HG03342 (cell line): Measurements from ENCODE around the gene XIST.
"Not testable (repeated sequence)": the region's sequence is repeated elsewhere in the genome, so short reads cannot be mapped to it uniquely, and the experiment has no call there.

Experiments used
- ATAC-seq: cut with Tn5 transposase; IDR thresholded peaks from one replicate; pipeline ENCODE4 v1.9.1; 2021; ENCODE audit warnings: mild to moderate bottlenecking, moderate library complexity; ENCODE audit not compliant: unreplicated experiment

XIST gene

GRCh38 chrX:73852467-73852866, at the start of gene XIST:
XIST (minus strand) TSS chrX:73852714.
- ATAC-seq = peak; percentile 25

DNA sequence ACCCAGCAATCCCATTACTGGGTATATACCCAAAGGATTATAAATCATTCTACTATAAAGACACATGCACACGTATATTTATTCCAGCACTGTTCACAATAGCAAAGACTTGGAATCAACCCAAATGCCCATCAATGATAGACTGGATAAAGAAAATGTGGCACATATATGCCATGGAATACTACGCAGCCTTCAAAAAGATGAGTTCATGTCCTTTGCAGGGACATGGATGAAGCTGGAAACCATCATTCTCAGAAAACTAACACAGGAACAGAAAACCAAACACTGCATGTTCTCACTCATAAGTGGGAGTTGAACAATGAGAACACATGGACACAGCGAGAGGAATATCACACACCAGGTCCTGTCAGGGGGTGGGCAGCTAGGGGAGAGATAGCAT, 45.8 kb upstream of the XIST start:
- ATAC-seq = not testable (repeated sequence)

DNA sequence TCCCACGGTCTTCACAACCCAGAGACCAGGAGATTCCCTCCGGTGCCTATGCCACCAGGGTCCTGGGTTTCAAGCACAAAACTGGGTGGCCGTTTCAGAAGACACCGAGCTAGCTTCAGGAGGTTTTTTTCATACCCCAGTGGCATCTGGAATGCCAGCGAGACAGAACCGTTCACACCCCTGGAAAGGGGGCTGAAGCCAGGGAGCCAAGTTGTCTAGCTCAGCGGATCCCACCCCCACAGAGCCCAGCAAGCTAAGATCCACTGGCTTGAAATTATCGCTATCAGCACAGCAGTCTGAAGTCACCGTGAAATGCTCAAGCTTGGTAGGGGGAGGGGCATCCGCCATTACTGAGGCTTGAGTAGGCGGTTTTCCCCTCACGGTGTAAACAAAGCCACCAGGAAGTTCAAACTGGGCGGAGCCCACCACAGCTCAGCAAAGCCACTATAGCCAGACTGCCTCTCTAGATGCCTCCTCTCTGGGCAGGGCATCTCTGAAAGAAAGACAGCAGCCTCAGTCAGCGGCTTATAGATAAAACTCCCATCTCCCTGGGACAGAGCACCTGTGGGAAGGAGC, 40.1 kb upstream of the XIST start:
- not testable (repeated sequence) for ATAC-seq

GRCh38 chrX:73882260-73882659, 29.7 kb upstream of the XIST start:
- ATAC-seq = not testable (repeated sequence)

GRCh38 chrX:73877687-73878086, 25.2 kb upstream of the XIST start:
- ATAC-seq = no peak

DNA sequence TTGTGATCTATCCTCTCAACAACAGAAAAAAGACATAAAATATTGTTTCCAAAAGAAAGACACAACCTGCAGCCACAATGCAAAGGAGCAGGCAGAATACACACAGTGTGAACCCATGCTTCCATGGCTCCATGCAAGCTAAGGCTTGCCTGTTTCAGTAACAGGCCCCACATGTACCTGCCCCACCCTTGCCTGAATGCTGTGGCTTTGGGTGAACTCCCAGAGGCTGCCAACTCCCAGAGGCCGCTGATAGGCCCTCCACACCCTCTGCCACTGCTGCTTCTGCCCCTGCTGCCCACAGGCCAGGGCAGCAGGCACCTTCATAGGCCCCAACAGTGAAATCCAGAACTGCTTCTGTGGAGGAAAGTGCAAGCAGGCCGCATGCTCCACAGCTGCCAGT, 24.4 kb upstream of the XIST start:
- ATAC-seq = no peak

GRCh38 chrX:73868916-73869315, 16.4 kb upstream of the XIST start:
- no peak for ATAC-seq

GRCh38 chrX:73867144-73867543, 14.6 kb upstream of the XIST start:
- no peak for ATAC-seq

GRCh38 chrX:73863852-73864251, 11.3 kb upstream of the XIST start:
- ATAC-seq = no peak

DNA sequence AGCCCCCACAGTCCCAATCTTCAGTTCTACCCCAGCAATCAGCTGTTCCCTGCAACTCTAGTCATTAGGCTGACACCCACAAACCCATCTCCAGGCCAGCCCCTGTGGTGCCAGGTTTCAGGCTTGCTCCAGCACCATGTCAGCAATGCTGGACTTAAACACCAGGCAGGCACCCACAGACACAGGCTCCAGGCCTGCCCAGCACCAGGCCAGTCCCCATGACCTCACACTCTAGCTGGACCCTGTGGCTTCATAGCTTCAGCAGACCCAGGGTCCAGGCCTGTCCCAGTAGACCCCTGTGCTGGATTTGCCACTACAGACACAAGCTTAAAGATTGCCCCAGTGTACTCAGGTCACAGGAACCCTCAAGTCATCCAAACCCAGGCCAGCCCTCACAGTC, 10.8 kb upstream of the XIST start:
- ATAC-seq = no peak

DNA sequence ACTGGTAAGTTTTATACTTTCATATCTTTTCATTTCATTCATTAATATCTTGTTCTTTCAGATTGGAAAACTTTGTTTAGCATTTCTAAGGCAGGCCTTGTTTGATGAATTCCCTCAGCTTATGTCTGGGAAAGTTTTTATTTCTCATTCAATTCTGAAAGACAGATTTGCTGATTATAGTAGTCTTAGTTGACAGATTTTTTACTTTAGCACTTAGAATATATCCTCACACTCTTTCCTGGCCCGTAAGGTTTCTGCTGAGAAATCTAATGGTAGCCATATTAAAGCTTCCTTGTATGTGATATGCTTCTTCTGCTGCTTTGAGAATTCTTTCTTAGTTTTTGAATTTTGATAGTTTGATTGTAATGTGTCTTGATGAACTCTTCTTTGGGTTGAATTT, 7.1 kb upstream of the XIST start:
- no peak for ATAC-seq

GRCh38 chrX:73855546-73855945, 3.0 kb upstream of the XIST start:
- ATAC-seq = peak; percentile 28

- ATAC-seq = no peak
These were observed 492 bp downstream of the XIST start for GRCh38 chrX:73852022-73852421.

DNA sequence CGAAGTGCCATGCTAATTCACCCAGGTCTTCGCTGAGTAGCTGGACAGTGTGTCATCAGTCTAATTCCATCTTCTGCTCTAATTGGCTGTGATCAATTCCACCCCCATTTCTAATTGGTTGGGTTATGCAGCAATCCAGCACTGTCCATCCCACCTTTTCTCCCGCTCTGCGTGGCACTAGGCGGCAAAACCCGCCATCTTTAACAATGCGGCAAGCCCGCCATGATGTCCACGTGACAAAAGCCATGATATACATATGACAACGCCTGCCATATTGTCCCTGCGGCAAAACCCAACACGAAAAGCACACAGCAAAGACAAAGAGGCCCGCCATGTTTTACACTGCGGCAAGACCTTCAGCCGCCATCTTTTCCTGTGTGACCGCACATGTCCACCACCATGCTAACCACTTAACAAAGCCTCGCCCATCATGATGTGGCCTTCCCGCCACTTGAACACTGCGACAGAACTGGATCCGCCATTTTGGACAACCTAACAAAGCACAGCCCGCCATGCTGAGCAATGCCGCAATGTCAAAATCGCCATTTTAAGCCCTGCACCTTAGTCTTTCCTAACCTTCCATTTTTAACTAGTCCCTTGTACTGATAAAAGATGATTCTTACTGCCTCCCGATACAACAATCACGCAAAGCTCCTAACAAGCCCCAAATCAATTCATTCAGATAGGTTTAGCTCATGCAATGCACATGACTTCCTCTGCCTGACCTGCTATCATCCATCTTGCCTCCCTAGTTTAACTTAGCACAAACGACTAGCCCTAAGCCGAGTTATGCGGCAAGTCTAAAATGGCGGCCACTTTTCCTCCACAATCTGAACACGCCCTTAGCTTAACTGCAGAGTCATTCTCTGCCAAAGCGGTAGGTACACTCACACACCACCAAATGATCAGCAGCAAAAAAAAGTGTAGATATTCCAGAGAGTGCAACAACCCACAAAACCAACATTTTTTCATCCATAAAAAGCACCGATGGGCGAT, 1.2 kb downstream of the XIST start:
- ATAC-seq = peak; percentile 71

- ATAC-seq = no peak
These were observed 2.1 kb downstream of the XIST start for GRCh38 chrX:73850124-73851013.

GRCh38 chrX:73849073-73849472, 3.4 kb downstream of the XIST start:
- no peak for ATAC-seq

DNA sequence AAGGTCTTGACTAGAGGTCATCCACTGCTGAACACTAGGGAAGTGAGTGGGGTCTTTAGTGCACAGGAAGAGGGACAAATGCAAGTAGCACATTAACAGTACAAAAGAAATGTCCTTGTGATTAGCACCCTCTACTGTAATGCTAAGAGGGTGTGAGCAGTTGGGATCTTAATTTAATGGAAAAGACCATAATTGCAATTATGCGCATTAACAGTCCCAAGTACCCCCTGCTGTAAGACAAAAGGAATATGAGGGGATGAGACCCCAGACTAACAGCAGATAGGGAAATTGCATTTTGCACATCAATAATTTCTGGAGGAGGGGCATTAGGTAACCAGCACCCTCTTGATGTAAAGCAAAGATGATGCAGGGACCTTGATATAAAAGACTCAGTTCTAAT, 4.5 kb downstream of the XIST start:
- ATAC-seq = no peak

DNA sequence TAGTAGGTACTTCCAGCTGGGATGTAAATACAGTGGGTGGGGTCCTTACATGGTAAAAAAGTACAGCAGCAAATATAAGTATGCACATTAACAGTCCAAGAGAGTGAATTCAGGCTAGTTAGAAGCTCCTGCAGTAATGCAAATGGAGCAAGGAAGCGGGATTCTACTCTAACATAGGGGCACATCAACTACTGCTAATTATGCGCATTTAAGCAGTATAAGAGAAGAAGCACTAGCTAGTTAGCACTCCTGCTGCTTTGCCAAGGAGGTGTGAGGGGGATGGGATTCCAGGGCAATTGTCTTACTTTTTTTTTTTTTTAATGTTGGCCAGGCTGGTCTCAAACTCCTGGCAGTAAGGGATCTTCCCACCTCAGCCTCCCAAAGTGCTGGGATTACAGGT, 5.4 kb downstream of the XIST start:
- no peak for ATAC-seq

DNA sequence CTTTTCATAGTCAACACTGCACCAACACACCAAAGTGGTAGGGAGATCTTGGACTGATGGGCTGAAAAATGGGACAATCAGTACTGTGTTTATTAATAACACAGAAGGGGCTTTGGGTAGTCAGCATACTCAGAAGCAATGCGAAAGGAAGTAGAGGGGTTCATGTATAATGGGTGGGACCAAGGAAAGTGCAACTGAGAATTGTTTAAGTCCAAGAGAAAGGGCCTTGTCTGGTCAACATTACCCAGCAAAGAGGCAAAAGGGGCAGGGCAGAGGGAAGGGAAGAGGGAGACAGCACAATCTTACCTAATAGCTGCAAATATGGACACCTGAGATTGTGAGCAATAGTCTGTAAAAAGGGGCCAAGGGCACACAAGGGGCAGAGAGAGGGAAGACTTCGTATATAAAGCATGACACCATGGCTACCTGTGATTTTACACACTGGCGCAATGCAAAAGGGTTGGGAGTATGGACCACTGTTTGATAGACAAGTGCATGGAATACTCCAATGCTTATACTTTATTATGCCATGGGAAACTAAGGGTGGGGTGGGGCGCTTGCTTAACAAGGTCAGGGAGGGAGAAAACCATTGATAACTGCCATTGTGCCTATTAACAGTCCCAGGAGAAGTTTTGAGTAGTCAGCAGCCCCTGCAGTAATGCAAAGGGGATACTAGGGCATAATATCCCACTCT, 9.8 kb downstream of the XIST start:
- no peak for ATAC-seq

DNA sequence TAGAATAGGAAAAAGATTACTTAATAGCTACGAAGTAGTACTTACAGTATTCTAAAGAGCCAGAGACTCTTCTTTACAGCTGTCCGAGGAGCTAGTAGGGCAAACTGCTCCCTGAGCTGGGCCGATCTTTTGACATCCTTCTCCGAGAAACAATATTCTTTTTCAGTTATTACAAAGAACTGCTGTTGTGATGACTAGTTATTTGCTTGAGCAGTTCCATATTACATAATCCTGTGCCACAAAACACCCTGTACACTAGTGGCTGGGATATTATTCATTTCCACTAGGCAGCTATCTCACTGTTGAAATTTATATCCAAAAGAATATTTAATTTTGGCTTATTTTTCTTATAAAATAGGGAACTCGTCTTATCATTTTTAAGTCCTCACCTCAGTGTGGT, 11.2 kb downstream of the XIST start:
- no peak for ATAC-seq
